Esophagus (tissue), 2 donors: Measurements from ENCODE around the gene FAM83F. TPM values are rescaled to one million over a fixed set of nuclear protein-coding genes. Genes with fewer than 3 reads are reported as not detected.
"Not testable (repeated sequence)": the region's sequence is repeated elsewhere in the genome, so short reads cannot be mapped to it uniquely, and the experiment has no call there.

ENCODE experiments used
- H3K27ac ChIP-seq, 2 donors: one replicate each; pipeline ENCODE4 v1.5.1; 2013; ENCODE audit warnings: low read depth in 2 of 2, mild to moderate bottlenecking in 2 of 2, inconsistent platforms in 1 of 2, low read length in 1 of 2, moderate library complexity in 1 of 2
- H3K27me3 ChIP-seq, 2 donors: one replicate each; pipeline ENCODE4 v1.6.1; 2013; ENCODE audit warnings: low read length in 2 of 2, control low read depth in 1 of 2, mild to moderate bottlenecking in 1 of 2; ENCODE audit not compliant: insufficient read depth in 2 of 2, control insufficient read depth in 1 of 2
- H3K36me3 ChIP-seq, 2 donors: one replicate each; pipeline ENCODE4 v1.6.1; 2013; ENCODE audit warnings: low read length in 1 of 2; ENCODE audit not compliant: control insufficient read depth in 2 of 2, insufficient read depth in 2 of 2
- H3K4me1 ChIP-seq, 2 donors: one replicate each; pipeline ENCODE4 v1.6.1; 2013; ENCODE audit warnings: low read length in 1 of 2; ENCODE audit not compliant: control insufficient read depth in 2 of 2, insufficient read depth in 2 of 2
- H3K4me3 ChIP-seq, 2 donors: one replicate each; pipeline ENCODE4 v1.5.1; 2013; ENCODE audit warnings: low read length in 2 of 2, mild to moderate bottlenecking in 2 of 2, low read depth in 1 of 2, moderate library complexity in 1 of 2
- H3K9me3 ChIP-seq, 2 donors: one replicate each; pipeline ENCODE4 v1.6.1; 2013; ENCODE audit warnings: mild to moderate bottlenecking in 2 of 2, low read depth in 1 of 2, low read length in 1 of 2, moderate library complexity in 1 of 2; ENCODE audit not compliant: control insufficient read depth in 2 of 2, insufficient read depth in 1 of 2
- WGBS, 2 donors: extraction: QIAGEN DNeasy Blood & Tissue Kit; methylation state at CpG; one replicate each; pipeline ENCODE4 v1.1.7; 2013; 5-methylcytosine and 5-hydroxymethylcytosine counted together
- polyA plus RNA-seq, 2 donors: library from polyadenylated mRNA; stranded (reverse); fragments of 200-250 nt; gene quantifications; one replicate each; pipeline ENCODE4 v1.2.3, GENCODE V29; 2013
- donor health status: healthy with polysubstance abuse.
- donor health status: Bipolar disorder and iron deficiency.

FAM83F gene
- polyA plus RNA-seq, 2 donors = 8.6 to 12.9 TPM

- H3K4me1 ChIP-seq = peaks cover 3 to 4% of the 10 kb centered on the region in 2 donors
- H3K36me3 ChIP-seq = no peaks in the 10 kb centered on the region
- no peaks in the 10 kb centered on the region for H3K9me3 ChIP-seq
- H3K27ac ChIP-seq = no peak overlapping the region
- 73 to 88% methylated on average over 9 of the region's 9 CpGs for WGBS, 2 donors
- peaks cover 0 to 2% of the 10 kb centered on the region in 2 donors for H3K27me3 ChIP-seq
- H3K4me3 ChIP-seq = no peak overlapping the region
Measured at GRCh38 chr22:39991159-39991860, 3.4 kb upstream of the FAM83F start.

- peaks cover 3 to 4% of the 10 kb centered on the region in 2 donors for H3K4me1 ChIP-seq
- peaks cover 0 to 2% of the 10 kb centered on the region in 2 donors for H3K27me3 ChIP-seq
- H3K27ac ChIP-seq = no peak overlapping the region
- 82 to 88% methylated on average over 5 of the region's 5 CpGs for WGBS, 2 donors
- H3K9me3 ChIP-seq = no peaks in the 10 kb centered on the region
- no peaks in the 10 kb centered on the region for H3K36me3 ChIP-seq
- no peak overlapping the region for H3K4me3 ChIP-seq
Measured at GRCh38 chr22:39992088-39992826, 2.5 kb upstream of the FAM83F start.

DNA sequence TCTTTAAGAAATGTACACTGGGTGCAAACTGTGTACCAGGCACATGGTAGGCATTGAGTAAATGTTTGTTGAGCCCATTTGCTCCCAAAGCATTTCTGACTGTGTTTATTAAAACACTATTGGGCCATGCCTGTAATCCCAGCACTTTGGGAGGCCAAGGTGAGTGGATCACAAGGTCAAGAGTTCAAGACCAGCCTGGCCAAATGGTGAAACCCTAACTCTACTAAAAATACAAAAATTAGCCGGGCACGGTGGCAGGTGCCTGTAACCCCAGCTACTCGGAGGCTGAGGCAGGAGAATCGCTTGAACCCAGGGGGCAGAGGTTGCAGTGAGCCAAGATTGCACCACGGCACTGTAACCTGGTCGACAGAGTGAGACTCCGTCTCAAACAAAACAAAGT is 1.9 kb upstream of the FAM83F start:
- 91% methylated on average over 7 of the region's 7 CpGs for WGBS, 2 donors
- H3K4me3 ChIP-seq, H3K27me3 ChIP-seq, H3K36me3 ChIP-seq, H3K9me3 ChIP-seq, H3K4me1 ChIP-seq, H3K27ac ChIP-seq: not testable (repeated sequence)

DNA sequence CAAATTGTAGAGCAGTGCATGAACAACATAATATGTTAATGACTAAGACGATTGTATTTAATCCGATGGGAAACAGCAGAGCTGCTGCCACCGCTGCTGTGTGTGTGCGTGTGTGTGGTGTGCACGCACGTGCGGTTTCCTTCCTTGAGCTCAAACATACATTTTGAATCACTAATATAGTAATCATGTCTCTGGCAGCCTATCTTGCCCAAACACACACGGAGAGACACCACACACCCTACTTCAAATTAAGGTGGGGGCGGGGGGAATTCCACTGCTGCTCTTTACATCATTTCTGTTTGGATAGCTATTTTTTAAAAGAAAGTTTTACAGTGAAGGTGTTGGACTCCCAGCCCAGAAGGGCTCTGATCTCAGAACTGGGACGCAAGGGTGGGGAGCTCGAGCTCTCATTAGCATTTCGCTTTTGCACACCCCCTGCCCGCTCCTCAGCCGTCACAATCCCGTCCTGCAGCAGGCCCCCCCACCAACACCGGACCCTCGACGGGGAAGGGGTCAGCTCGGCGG is 651 bp upstream of the FAM83F start:
- Histone ChIP-seq H3K27ac (peak overlapping the region; percentile 49 to 75), H3K4me3 (peak overlapping the region; percentile 32 to 77), H3K36me3 (no peaks in the 10 kb centered on the region), H3K4me1 (peaks cover 4 to 6% of the 10 kb centered on the region in 2 donors), H3K9me3 (no peaks in the 10 kb centered on the region), H3K27me3 (peaks cover 0 to 2% of the 10 kb centered on the region in 2 donors)
- 25 to 29% methylated on average over 20 of the region's 20 CpGs for WGBS, 2 donors

DNA sequence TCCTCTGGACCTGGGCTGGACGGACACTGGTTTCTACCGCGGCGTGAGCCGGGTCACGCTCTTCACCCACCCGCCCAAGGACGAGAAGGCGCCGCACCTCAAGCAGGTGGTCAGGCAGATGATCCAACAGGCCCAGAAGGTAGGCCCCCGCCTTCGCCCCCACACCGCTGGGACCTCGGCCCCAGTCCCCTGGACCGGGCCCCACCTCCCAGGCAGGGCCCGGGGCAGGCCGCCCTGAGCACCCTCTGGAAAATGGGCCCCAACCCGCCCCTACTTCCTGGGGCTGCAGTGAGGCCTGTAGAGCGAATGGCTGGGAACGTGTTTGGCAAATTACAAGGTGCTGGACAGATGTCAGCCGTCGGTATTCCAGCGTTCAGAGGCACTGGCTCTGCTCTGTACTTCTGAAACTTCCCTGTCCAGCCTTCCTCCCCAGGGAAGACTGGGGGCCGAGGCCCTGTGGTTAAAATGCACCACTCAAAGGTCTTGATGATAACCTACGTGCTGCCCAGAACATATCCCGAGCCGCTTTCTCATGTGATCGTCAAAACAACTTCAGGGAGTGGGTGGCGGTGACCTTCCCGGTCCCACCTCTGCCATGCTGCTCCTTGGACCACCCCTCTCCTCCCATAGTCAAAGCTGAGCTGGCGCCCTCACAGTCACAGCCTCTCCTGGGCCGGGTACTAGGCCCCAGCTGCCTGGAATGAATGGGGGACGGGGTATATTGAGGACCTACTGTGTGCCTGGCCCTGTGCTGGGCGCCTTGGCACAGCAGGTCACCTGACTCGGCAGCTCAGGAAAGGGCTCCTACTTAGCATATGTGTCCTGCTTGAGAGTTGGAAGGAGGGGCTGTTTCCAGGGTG is 869 bp downstream of the FAM83F start:
- Histone ChIP-seq H3K27ac (peak overlapping the region; percentile 77 to 86), H3K9me3 (no peaks in the 10 kb centered on the region), H3K36me3 (no peaks in the 10 kb centered on the region), H3K27me3 (peaks cover 0 to 2% of the 10 kb centered on the region in 2 donors), H3K4me3 (peak overlapping the region; percentile 63 to 77), H3K4me1 (peaks cover 9% of the 10 kb centered on the region in 2 donors)
- WGBS, 2 donors = 36 to 45% methylated on average over 35 of the region's 35 CpGs

GRCh38 chr22:39996732-39997131 is 2.0 kb downstream of the FAM83F start:
- peak overlapping the region; percentile 32 to 47 for H3K27ac ChIP-seq

GRCh38 chr22:39997421-39997820 is 2.7 kb downstream of the FAM83F start:
- WGBS, 2 donors = 51 to 67% methylated on average over 3 of the region's 3 CpGs
- Histone ChIP-seq H3K4me3 (no peak overlapping the region), H3K27me3 (peaks cover 0 to 2% of the 10 kb centered on the region in 2 donors), H3K4me1 (peaks cover 9% of the 10 kb centered on the region in 2 donors), H3K9me3 (no peaks in the 10 kb centered on the region), H3K27ac (peak overlapping the region; percentile 18 to 59), H3K36me3 (no peaks in the 10 kb centered on the region)

More at GRCh38 chr22:39996732-39997131, 2.0 kb downstream of the FAM83F start:
- Histone ChIP-seq H3K9me3 (no peaks in the 10 kb centered on the region), H3K36me3 (no peaks in the 10 kb centered on the region), H3K4me1 (peaks cover 9% of the 10 kb centered on the region in 2 donors), H3K27me3 (peaks cover 0 to 2% of the 10 kb centered on the region in 2 donors), H3K4me3 (peak overlapping the region; percentile 9 to 77)
- WGBS, 2 donors = 48 to 55% methylated on average over 3 of the region's 3 CpGs

DNA sequence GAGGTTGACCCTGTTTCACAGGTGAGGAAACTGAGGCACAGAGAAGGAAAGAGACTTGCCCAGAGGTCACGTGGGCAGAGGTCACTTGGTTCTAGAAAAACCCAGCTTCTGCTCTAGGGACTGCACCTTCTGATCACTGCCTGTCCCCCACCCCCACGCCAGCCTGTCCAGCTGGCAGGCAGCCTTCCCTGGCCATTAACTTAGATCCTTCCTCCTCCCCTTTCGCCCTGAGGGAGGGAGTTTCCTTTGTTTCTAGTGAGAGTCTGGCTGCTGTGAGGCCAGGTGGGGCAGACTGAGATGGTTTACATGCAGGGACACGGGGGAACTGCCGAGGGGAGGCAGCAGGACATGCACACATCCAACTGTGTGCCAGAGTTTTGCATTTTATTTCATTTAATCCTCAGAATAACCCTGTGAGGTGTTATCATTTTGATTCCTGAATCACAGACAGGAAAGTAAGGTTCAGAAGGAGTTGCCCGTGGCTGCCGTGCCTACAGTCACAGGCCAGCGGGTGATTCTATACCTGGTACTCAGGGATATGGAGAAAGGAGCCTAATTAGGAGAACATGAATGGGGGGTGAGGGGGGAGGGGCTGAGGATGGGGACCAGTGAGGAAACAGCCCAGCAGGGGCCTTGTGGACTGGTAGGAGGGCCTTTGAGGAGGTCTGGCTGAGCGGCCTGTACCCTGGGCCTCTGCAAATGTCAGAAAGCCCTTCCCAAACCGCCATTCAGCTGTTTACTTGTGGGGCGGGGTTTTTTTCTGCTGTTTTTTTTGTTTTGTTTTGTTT is 3.4 kb downstream of the FAM83F start:
- Histone ChIP-seq H3K9me3 (no peaks in the 10 kb centered on the region), H3K36me3 (no peaks in the 10 kb centered on the region), H3K4me3 (no peak overlapping the region), H3K4me1 (peaks cover 9 to 12% of the 10 kb centered on the region in 2 donors), H3K27me3 (peaks cover 0 to 2% of the 10 kb centered on the region in 2 donors), H3K27ac (peak overlapping the region; percentile 23 to 59)
- 43 to 46% methylated on average over 11 of the region's 11 CpGs for WGBS, 2 donors
